Measurements from ENCODE around the gene MEIKIN. TPM values are rescaled to one million over a fixed set of nuclear protein-coding genes. Genes with fewer than 3 reads are reported as not detected.

The MEIKIN gene
- polyA plus RNA-seq, 3 donors = 0.16 to 1.6 (median 1.6) TPM

DNA sequence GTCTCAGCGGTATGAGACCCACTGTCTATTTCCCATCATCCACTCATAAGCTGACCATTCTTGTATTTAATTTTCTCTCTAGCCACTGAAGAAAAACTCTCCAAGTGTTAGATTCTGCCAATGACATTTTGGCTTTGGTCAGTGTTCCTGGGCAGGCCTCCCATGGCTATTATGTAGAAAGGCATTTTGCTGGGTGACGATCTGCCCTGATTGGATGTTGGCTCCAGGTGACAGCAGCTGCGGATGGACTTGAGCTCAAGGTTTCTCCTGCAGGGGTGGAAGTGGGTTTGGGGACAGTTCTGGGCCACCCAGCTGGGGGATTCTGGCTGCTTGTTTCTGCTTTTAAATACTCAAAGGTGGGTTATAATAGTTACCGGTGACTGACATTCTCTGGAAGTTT lies 34.4 kb upstream of the MEIKIN start:
- Mint-ChIP-seq H3K36me3 (no peaks in the 10 kb centered on the region), H3K9me3 (no peaks in the 10 kb centered on the region), H3K27me3 (ENCODE audit: low read depth in 3 of 3) (peaks cover 6 to 8% (median 6%) of the 10 kb centered on the region in 3 donors), H3K4me3 (no peak overlapping the region), H3K27ac (no peak overlapping the region), H3K4me1 (no peaks in the 10 kb centered on the region)
- TF ChIP-seq, protein P1, sequence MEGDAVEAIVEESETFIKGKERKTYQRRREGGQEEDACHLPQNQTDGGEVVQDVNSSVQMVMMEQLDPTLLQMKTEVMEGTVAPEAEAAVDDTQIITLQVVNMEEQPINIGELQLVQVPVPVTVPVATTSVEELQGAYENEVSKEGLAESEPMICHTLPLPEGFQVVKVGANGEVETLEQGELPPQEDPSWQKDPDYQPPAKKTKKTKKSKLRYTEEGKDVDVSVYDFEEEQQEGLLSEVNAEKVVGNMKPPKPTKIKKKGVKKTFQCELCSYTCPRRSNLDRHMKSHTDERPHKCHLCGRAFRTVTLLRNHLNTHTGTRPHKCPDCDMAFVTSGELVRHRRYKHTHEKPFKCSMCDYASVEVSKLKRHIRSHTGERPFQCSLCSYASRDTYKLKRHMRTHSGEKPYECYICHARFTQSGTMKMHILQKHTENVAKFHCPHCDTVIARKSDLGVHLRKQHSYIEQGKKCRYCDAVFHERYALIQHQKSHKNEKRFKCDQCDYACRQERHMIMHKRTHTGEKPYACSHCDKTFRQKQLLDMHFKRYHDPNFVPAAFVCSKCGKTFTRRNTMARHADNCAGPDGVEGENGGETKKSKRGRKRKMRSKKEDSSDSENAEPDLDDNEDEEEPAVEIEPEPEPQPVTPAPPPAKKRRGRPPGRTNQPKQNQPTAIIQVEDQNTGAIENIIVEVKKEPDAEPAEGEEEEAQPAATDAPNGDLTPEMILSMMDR (IDR thresholded peaks at IDR 0.05) = no peak
- Histone ChIP-seq H2AFZ (ENCODE audit: insufficient read depth, low read depth, low read length, poor library complexity, severe bottlenecking) (no peak overlapping the region), H3K9me3 (replicated peaks in 1 of 2; ENCODE audit: control insufficient read depth in 1 of 2, insufficient read depth in 1 of 2, low read length in 2 of 2) (no peaks in the 10 kb centered on the region), H3K4me2 (replicated peaks; ENCODE audit: extremely low read depth, low read length, poor library complexity, severe bottlenecking) (no peak overlapping the region), H3K36me3 (replicated peaks in 1 of 2; ENCODE audit: control insufficient read depth in 1 of 2, insufficient read depth in 2 of 2, low read length in 2 of 2) (no peaks in the 10 kb centered on the region), H4K20me1 (ENCODE audit: insufficient read depth, low read length) (no peaks in the 10 kb centered on the region), H3K27ac (ENCODE audit: low read depth in 1 of 2, low read length in 2 of 2) (no peak overlapping the region), H3K9ac (ENCODE audit: insufficient read depth, low read length, poor library complexity, severe bottlenecking) (no peak overlapping the region), H3K4me1 (ENCODE audit: control insufficient read depth in 1 of 2, insufficient read depth in 2 of 2, low read length in 2 of 2) (no peaks in the 10 kb centered on the region), H3K79me2 (ENCODE audit: insufficient read depth, low read length) (no peaks in the 10 kb centered on the region), H3K4me3 (replicated peaks in 1 of 3; ENCODE audit: low read depth in 2 of 3, low read length in 3 of 3) (no peak overlapping the region), H3K27me3 (ENCODE audit: control insufficient read depth in 2 of 2, insufficient read depth in 2 of 2, low read length in 2 of 2) (no peaks in the 10 kb centered on the region)
- DNase-seq = no peak
- WGBS (ENCODE audit: insufficient coverage) = 100% methylated on average over 3 of the region's 4 CpGs
- intact Hi-C loops (cut with micrococcal nuclease) = no loop called here

DNA sequence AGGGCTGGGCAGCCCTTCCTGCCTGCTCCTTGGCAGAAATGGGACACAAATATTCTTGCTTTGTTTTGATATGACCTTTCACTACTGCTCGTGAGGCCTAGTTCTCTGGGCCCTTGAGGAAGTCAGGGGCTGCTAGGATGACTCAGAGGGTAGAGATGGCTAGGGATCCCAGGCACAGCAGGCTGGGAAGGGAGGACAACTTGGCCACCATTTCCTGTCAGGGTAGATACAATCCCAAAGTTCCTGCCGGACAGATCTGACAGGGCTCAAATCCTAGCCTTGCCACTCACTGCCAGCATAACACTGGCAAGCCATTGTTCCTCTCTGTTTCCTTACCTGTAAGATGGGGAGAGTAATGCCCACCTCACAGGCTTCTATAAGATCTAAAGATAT lies 31.7 kb upstream of the MEIKIN start:
- no peak overlapping the region for H3K27ac Mint-ChIP-seq
- H2AFZ ChIP-seq (ENCODE audit: insufficient read depth, low read depth, low read length, poor library complexity, severe bottlenecking) = no peak overlapping the region
- H3K79me2 ChIP-seq (ENCODE audit: insufficient read depth, low read length) = no peaks in the 10 kb centered on the region
- H3K4me1 Mint-ChIP-seq = no peaks in the 10 kb centered on the region
- H3K4me2 ChIP-seq (replicated peaks; ENCODE audit: extremely low read depth, low read length, poor library complexity, severe bottlenecking) = no peak overlapping the region
- peaks cover 4 to 7% (median 6%) of the 10 kb centered on the region in 3 donors for H3K27me3 Mint-ChIP-seq (ENCODE audit: low read depth in 3 of 3)
- H3K9ac ChIP-seq (ENCODE audit: insufficient read depth, low read length, poor library complexity, severe bottlenecking) = no peak overlapping the region
- TF ChIP-seq, protein P1 (IDR thresholded peaks at IDR 0.05) = no peak
- H3K27ac ChIP-seq (ENCODE audit: low read depth in 1 of 2, low read length in 2 of 2) = no peak overlapping the region
- no peaks in the 10 kb centered on the region for H4K20me1 ChIP-seq (ENCODE audit: insufficient read depth, low read length)
- H3K4me3 Mint-ChIP-seq = no peak overlapping the region
- H3K36me3 ChIP-seq (replicated peaks in 1 of 2; ENCODE audit: control insufficient read depth in 1 of 2, insufficient read depth in 2 of 2, low read length in 2 of 2) = no peaks in the 10 kb centered on the region
- no peaks in the 10 kb centered on the region for H3K9me3 ChIP-seq (replicated peaks in 1 of 2; ENCODE audit: control insufficient read depth in 1 of 2, insufficient read depth in 1 of 2, low read length in 2 of 2)
- H3K9me3 Mint-ChIP-seq = no peaks in the 10 kb centered on the region
- intact Hi-C loops (cut with micrococcal nuclease) = no loop called here
- no peak for DNase-seq
- no peaks in the 10 kb centered on the region for H3K27me3 ChIP-seq (ENCODE audit: control insufficient read depth in 2 of 2, insufficient read depth in 2 of 2, low read length in 2 of 2)
- H3K36me3 Mint-ChIP-seq = no peaks in the 10 kb centered on the region
- 91% methylated on average over 1 of the region's 2 CpGs for WGBS (ENCODE audit: insufficient coverage)
- no peaks in the 10 kb centered on the region for H3K4me1 ChIP-seq (ENCODE audit: control insufficient read depth in 1 of 2, insufficient read depth in 2 of 2, low read length in 2 of 2)
- H3K4me3 ChIP-seq (replicated peaks in 1 of 3; ENCODE audit: low read depth in 2 of 3, low read length in 3 of 3) = no peak overlapping the region
